HepG2 (cell line): Measurements from ENCODE around the gene COG5. TPM values are rescaled to one million over a fixed set of nuclear protein-coding genes. Genes with fewer than 3 reads are reported as not detected.

ENCODE experiments used
- ATF4 ChIP-seq, 2 experiments: fragments of 450-650 bp in 1 of 2; sonication (generic) in 1 of 2; formaldehyde crosslinking; IDR thresholded peaks; 2 replicates each; pipeline versions ENCODE4 v1.5.0 to v1.8.0; 2020 to 2022; ENCODE audit warnings: mild to moderate bottlenecking in 1 of 2, missing genetic modification reagents in 1 of 2
- BRF2 ChIP-seq: sonication (generic); formaldehyde crosslinking; IDR thresholded peaks from 2 replicates; pipeline ENCODE4 v1.8.1; 2022; ENCODE audit warnings: mild to moderate bottlenecking, missing genetic modification reagents
- FLYWCH1 ChIP-seq: sonication (generic); formaldehyde crosslinking; IDR thresholded peaks from 2 replicates; pipeline ENCODE4 v1.8.1; 2023; ENCODE audit warnings: mild to moderate bottlenecking, missing genetic modification reagents
- JDP2 ChIP-seq: sonication (generic); formaldehyde crosslinking; IDR thresholded peaks from 2 replicates; pipeline ENCODE4 v1.8.1; 2022; ENCODE audit warnings: missing genetic modification reagents, borderline replicate concordance
- JUNB ChIP-seq: sonication (generic); formaldehyde crosslinking; IDR thresholded peaks from 2 replicates; pipeline ENCODE4 v1.8.0; 2022; ENCODE audit warnings: missing genetic modification reagents, mild to moderate bottlenecking, borderline replicate concordance
- KDM1A ChIP-seq: IDR thresholded peaks from 2 replicates; pipeline ENCODE4 v1.6.1; 2016; ENCODE audit warnings: missing compliant biosample characterization
- KLF9 ChIP-seq: IDR thresholded peaks from 2 replicates; pipeline ENCODE4 v1.6.1; 2016; ENCODE audit warnings: low read depth
- MED8 ChIP-seq: sonication (generic); formaldehyde crosslinking; IDR thresholded peaks from 2 replicates; pipeline ENCODE4 v1.8.1; 2023; ENCODE audit warnings: mild to moderate bottlenecking, missing genetic modification reagents; ENCODE audit not compliant: insufficient replicate concordance
- MLLT10 ChIP-seq: sonication (generic); formaldehyde crosslinking; IDR thresholded peaks from 2 replicates; pipeline ENCODE4 v1.4.0; 2020; ENCODE audit warnings: missing genetic modification reagents
- NFE2L1 ChIP-seq: sonication (generic); formaldehyde crosslinking; IDR thresholded peaks from 2 replicates; pipeline ENCODE4 v1.4.0; 2020; ENCODE audit warnings: missing genetic modification reagents, mild to moderate bottlenecking, borderline replicate concordance
- PTBP1 ChIP-seq: fragments of 200-400 bp; formaldehyde crosslinking; IDR thresholded peaks from 2 replicates; pipeline ENCODE4 v1.6.1; 2018; ENCODE audit warnings: low read length, low read depth; ENCODE audit not compliant: poor library complexity, severe bottlenecking
- SALL1 ChIP-seq: sonication (generic); formaldehyde crosslinking; IDR thresholded peaks from 2 replicates; pipeline ENCODE4 v1.8.0; 2022; ENCODE audit warnings: mild to moderate bottlenecking, missing genetic modification reagents
- SYNCRIP ChIP-seq: fragments of 200-400 bp; formaldehyde crosslinking; IDR thresholded peaks from 2 replicates; pipeline ENCODE4 v1.6.1; 2018; ENCODE audit warnings: mild to moderate bottlenecking, low read depth, low read length; ENCODE audit not compliant: insufficient read depth
- USF2 ChIP-seq, 2 experiments: sonication (generic) in 1 of 2; formaldehyde crosslinking in 1 of 2; IDR thresholded peaks; 2 replicates each; pipeline versions ENCODE4 v1.5.1 to v1.6.1; 2011 to 2020; ENCODE audit warnings: borderline replicate concordance in 1 of 2, low read depth in 1 of 2, low read length in 1 of 2, mild to moderate bottlenecking in 1 of 2, missing genetic modification reagents in 1 of 2, moderate library complexity in 1 of 2
- ZBTB37 ChIP-seq: sonication (generic); formaldehyde crosslinking; IDR thresholded peaks from 2 replicates; pipeline ENCODE4 v1.4.0; 2020; ENCODE audit warnings: mild to moderate bottlenecking, missing genetic modification reagents
- ZNF34 ChIP-seq: sonication (generic); formaldehyde crosslinking; IDR thresholded peaks from 2 replicates; pipeline ENCODE4 v1.4.0; 2020; ENCODE audit warnings: mild to moderate bottlenecking, missing genetic modification reagents, borderline replicate concordance
- ZNF564 ChIP-seq: sonication (generic); formaldehyde crosslinking; IDR thresholded peaks from 2 replicates; pipeline ENCODE4 v1.8.1; 2023; ENCODE audit warnings: mild to moderate bottlenecking, missing genetic modification reagents
- polyA plus RNA-seq, 8 experiments: library from polyadenylated mRNA; depleted of rRNA in 3 of 8; stranded (reverse) in 7 of 8; unstranded in 1 of 8; fragments of >200 nt; fragmentation: Illumina TruSeq in 4 of 8; extraction: Trizol in 4 of 8; gene quantifications; 2 replicates each; pipeline versions ENCODE4 v1.2.1 to v1.2.3, GENCODE V29; 2011 to 2016; ENCODE audit warnings: low read depth in 4 of 8, missing spikeins in 1 of 8, mixed read lengths in 1 of 8; ENCODE audit not compliant: insufficient read depth in 1 of 8
- total RNA-seq, 5 experiments: library from RNA; depleted of rRNA; stranded (reverse); fragments of >200 nt; fragmentation: Illumina TruSeq; extraction: Trizol; gene quantifications; 2 replicates each; pipeline ENCODE4 v1.2.3, GENCODE V29; 2016; ENCODE audit warnings: low read depth in 1 of 5
- TF ChIP-seq, protein P1 (sequence below): IDR thresholded peaks from 2 replicates; pipeline ENCODE4 v1.6.1; 2016; ENCODE audit warnings: low read depth, control low read depth

The COG5 gene
- total and polyA plus RNA-seq, 2 of the 13 experiments (the other 11 are each of a cell fraction or from before 2014, with no cell fraction given) = 20.4 to 31.3 TPM

DNA sequence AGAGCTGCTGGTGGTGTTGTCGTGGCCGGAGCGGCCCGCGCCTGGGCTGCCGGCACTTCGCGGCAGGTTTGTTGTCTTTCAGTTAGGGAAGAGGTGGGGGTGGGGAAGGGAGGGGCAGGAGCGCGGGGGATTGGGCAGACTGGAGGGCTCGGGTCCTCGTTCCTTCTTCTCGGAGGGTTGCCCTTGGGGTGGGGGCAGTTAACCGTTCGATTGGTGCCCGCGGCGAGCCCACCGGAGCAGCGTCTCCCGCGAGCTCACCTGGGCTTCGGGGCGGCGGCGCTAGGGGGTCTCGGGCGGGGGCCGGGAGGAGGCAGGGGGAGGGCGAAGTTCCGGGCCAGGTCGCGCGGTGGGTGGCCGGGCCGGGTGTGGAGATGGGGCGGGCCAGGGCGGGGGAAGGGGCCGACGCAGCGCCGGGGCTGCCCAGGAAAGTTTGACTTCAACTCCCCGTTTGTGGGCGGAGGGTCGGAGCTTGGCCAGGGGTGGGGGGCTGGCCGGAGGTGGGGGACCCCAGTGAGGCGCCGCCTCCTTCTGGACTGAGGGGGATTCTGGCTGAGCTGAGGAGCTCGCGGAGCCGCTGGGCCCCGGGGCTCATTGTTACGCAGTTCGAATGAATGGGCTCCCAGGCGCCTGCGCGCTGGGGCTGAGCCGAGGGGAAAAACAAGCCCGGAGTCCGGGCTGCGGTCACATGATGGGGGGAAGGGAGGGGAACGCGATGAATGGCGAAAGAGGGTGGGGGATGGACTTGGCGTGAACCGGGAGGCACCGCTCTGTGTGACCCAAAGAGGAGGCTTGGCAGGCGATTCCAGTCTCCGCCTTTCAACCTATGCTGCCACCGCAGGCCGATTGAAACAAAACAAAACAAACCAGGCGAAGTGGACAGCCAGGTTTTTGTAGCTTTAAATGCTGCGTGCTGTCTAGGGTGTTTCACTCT, 394.3 kb downstream of the COG5 start (continued):
- TF ChIP-seq ZBTB37 (no peak), BRF2 (CRISPR knock-in tag) (0 out of 2 replicates have a peak, but pooled peaks have one; percentile 18), USF2 (IDR thresholded peaks at IDR 0.05; ENCODE audit: low read depth, low read length) (peak; percentile 90), USF2 (CRISPR knock-in tag; IDR thresholded peaks at IDR 0.05; ENCODE audit: borderline replicate concordance) (peak; percentile 96; the same call in 1 of the 2 replicates), ATF4 (CRISPR knock-in tag; IDR thresholded peaks at IDR 0.05) (no peak), MLLT10 (CRISPR knock-in tag) (no peak), KDM1A (CRISPR knock-in tag) (no peak), NFE2L1 (no peak), KLF9 (CRISPR knock-in tag) (no peak), SYNCRIP (no peak), FLYWCH1 (CRISPR knock-in tag) (no peak), ZNF34 (no peak), JUNB (CRISPR knock-in tag) (no peak), ZNF564 (no peak), SALL1 (CRISPR knock-in tag) (peak; percentile 80), MED8 (CRISPR knock-in tag) (no peak), JDP2 (no peak), PTBP1 (no peak)
- TF ChIP-seq, protein P1, sequence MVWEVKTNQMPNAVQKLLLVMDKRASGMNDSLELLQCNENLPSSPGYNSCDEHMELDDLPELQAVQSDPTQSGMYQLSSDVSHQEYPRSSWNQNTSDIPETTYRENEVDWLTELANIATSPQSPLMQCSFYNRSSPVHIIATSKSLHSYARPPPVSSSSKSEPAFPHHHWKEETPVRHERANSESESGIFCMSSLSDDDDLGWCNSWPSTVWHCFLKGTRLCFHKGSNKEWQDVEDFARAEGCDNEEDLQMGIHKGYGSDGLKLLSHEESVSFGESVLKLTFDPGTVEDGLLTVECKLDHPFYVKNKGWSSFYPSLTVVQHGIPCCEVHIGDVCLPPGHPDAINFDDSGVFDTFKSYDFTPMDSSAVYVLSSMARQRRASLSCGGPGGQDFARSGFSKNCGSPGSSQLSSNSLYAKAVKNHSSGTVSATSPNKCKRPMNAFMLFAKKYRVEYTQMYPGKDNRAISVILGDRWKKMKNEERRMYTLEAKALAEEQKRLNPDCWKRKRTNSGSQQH (CRISPR knock-in tag) = peak; percentile 99
